ENCODE data around the gene SLC24A3. TPM values are rescaled to one million over a fixed set of nuclear protein-coding genes. Genes with fewer than 3 reads are reported as not detected.

The SLC24A3 gene
- total and polyA plus RNA-seq, 4 donors: 1.9 to 8.4 (median 5.8) TPM

DNA sequence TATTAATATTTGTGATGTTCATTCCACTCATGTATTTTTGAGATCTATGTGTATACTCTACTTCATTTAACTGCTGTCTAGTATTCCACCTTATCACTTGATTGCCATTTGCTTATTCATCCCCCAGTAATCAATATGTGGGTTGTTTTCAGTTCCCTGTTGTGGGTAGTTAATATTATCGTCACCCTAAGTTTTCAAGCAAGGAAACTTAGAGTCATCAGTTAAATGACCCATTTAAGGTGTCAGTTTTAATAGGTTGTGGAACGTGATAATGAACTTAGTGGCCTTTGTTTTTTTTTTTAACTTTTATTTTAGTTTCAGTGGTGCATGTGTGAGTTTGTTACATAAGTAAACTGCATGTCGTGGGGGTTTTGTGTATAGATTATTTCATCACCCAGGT, 90.3 kb downstream of the SLC24A3 start:
- TF ChIP-seq, protein P1, sequence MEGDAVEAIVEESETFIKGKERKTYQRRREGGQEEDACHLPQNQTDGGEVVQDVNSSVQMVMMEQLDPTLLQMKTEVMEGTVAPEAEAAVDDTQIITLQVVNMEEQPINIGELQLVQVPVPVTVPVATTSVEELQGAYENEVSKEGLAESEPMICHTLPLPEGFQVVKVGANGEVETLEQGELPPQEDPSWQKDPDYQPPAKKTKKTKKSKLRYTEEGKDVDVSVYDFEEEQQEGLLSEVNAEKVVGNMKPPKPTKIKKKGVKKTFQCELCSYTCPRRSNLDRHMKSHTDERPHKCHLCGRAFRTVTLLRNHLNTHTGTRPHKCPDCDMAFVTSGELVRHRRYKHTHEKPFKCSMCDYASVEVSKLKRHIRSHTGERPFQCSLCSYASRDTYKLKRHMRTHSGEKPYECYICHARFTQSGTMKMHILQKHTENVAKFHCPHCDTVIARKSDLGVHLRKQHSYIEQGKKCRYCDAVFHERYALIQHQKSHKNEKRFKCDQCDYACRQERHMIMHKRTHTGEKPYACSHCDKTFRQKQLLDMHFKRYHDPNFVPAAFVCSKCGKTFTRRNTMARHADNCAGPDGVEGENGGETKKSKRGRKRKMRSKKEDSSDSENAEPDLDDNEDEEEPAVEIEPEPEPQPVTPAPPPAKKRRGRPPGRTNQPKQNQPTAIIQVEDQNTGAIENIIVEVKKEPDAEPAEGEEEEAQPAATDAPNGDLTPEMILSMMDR (IDR thresholded peaks at IDR 0.05; ENCODE audit: control extremely low read depth, extremely low read depth): no peak
- H3K9me3 ChIP-seq (ENCODE audit: control insufficient read depth in 4 of 4, insufficient read depth in 3 of 4, low read length in 3 of 4): peaks cover 0 to 9% (median 0%) of the 10 kb centered on the region in 4 donors
- H3K27me3 ChIP-seq (ENCODE audit: control insufficient read depth in 3 of 3, insufficient read depth in 3 of 3, low read length in 2 of 3): no peaks in the 10 kb centered on the region
- H3K36me3 ChIP-seq (ENCODE audit: control insufficient read depth in 4 of 4, insufficient read depth in 4 of 4, low read length in 4 of 4): no peaks in the 10 kb centered on the region
- ATAC-seq (ENCODE audit: insufficient read depth, low FRiP score) (no peak), DNase-seq (no peak)
- no peak overlapping the region for H3K4me3 ChIP-seq
- no peak overlapping the region for H3K27ac ChIP-seq (ENCODE audit: low read depth in 1 of 2, low read length in 1 of 2)
- H3K9ac ChIP-seq (ENCODE audit: insufficient read depth in 1 of 2, low read length in 2 of 2): no peak overlapping the region
- H3K4me1 ChIP-seq (ENCODE audit: control insufficient read depth in 5 of 5, insufficient read depth in 5 of 5, low read length in 5 of 5): no peaks in the 10 kb centered on the region
- 84 to 87% methylated on average over 3 of the region's 3 CpGs for WGBS, 2 donors

DNA sequence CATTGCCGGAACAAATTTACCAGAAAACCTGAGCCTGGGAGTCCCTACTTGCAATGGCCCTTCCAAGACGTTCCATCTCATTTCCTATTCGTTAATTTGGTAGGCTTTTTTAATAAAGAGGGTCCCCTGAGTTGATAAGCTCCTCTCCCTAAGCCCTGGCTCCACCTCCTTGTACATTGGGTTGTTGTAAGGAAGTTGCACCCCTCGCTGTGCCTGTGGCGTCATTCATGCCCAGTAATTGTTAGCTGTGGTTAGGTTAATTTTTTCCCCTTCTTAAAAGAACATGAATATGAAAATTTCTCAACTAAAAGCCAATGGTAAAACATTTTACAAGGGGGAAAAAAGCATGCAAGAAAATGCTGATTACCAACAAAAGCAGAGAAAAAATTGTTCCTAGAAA, 91.9 kb downstream of the SLC24A3 start:
- no peak for DNase-seq
- Histone ChIP-seq H3K9me3 (ENCODE audit: control insufficient read depth in 4 of 4, insufficient read depth in 3 of 4, low read length in 3 of 4) (peaks cover 0 to 9% (median 0%) of the 10 kb centered on the region in 4 donors), H3K27ac (ENCODE audit: low read depth in 1 of 2, low read length in 1 of 2) (no peak overlapping the region), H3K4me3 (no peak overlapping the region), H3K4me1 (ENCODE audit: control insufficient read depth in 5 of 5, insufficient read depth in 5 of 5, low read length in 5 of 5) (no peaks in the 10 kb centered on the region), H3K36me3 (ENCODE audit: control insufficient read depth in 4 of 4, insufficient read depth in 4 of 4, low read length in 4 of 4) (no peaks in the 10 kb centered on the region), H3K27me3 (ENCODE audit: control insufficient read depth in 3 of 3, insufficient read depth in 3 of 3, low read length in 2 of 3) (no peaks in the 10 kb centered on the region), H3K9ac (ENCODE audit: insufficient read depth in 1 of 2, low read length in 2 of 2) (no peak overlapping the region)
- no peak for ATAC-seq (ENCODE audit: insufficient read depth, low FRiP score)
- TF ChIP-seq, protein P1 (IDR thresholded peaks at IDR 0.05; ENCODE audit: control extremely low read depth, extremely low read depth): no peak
- 40 to 66% methylated on average over 5 of the region's 5 CpGs for WGBS, 2 donors

DNA sequence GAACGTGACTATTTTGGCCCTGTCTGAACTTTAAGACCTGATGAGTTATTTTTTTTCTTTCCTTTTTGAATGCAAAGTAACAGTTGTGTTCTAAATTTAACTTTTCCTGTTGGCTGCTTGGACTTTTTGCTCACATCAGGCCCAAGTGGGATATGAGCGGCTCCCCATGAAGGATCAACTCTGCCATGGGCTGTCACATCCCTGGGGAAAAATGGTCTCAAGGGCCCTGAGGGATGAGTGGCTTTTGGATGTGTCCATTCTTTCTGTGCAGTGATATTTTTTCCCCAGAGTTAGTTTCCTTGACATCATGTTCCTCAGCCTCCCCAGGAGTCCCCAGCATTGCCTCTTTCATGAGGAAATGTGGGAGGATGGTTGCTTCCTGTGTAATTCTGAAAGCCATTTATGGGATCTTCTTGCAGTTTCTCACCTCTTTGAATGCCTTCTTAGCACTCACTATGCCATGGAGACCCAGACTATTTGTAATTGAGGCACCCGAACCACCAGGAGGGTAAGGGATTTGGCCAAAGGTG, 92.5 kb downstream of the SLC24A3 start:
- no peak overlapping the region for H3K4me3 ChIP-seq
- H3K4me1 ChIP-seq (ENCODE audit: control insufficient read depth in 5 of 5, insufficient read depth in 5 of 5, low read length in 5 of 5): no peaks in the 10 kb centered on the region
- TF ChIP-seq, protein P1 (IDR thresholded peaks at IDR 0.05; ENCODE audit: control extremely low read depth, extremely low read depth): no peak
- H3K9me3 ChIP-seq (ENCODE audit: control insufficient read depth in 4 of 4, insufficient read depth in 3 of 4, low read length in 3 of 4): peaks cover 0 to 9% (median 0%) of the 10 kb centered on the region in 4 donors
- H3K9ac ChIP-seq (ENCODE audit: insufficient read depth in 1 of 2, low read length in 2 of 2): no peak overlapping the region
- ATAC-seq (ENCODE audit: insufficient read depth, low FRiP score): no peak
- no peak overlapping the region for H3K27ac ChIP-seq (ENCODE audit: low read depth in 1 of 2, low read length in 1 of 2)
- 74% methylated on average over 3 of the region's 3 CpGs for WGBS, 2 donors
- H3K36me3 ChIP-seq (ENCODE audit: control insufficient read depth in 4 of 4, insufficient read depth in 4 of 4, low read length in 4 of 4): no peaks in the 10 kb centered on the region
- no peak for DNase-seq
- no peaks in the 10 kb centered on the region for H3K27me3 ChIP-seq (ENCODE audit: control insufficient read depth in 3 of 3, insufficient read depth in 3 of 3, low read length in 2 of 3)

DNA sequence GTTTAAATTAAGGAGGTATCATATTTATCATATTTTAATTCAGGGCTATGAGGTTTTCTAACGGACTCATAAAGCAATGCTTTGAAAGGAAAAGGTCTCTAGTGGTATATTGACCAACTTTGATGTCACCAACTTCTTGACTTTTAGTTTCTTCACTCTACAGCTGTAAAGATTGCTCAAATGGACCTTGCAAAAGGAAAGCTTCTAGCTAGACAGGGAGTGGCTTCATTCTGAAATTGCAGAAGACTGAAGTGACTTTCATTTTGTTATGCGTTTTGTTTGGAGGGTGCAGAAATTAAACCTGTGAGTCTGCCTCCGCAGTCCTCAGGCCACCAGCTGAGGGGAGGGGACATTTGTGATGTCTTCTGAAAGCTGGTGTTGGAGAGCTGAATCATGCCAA, 95.7 kb downstream of the SLC24A3 start:
- TF ChIP-seq, protein P1 (IDR thresholded peaks at IDR 0.05; ENCODE audit: control extremely low read depth, extremely low read depth): no peak
- Histone ChIP-seq H3K9me3 (ENCODE audit: control insufficient read depth in 4 of 4, insufficient read depth in 3 of 4, low read length in 3 of 4) (peaks cover 0 to 2% (median 0%) of the 10 kb centered on the region in 4 donors), H3K36me3 (ENCODE audit: control insufficient read depth in 4 of 4, insufficient read depth in 4 of 4, low read length in 4 of 4) (no peaks in the 10 kb centered on the region), H3K9ac (ENCODE audit: insufficient read depth in 1 of 2, low read length in 2 of 2) (no peak overlapping the region), H3K27ac (ENCODE audit: low read depth in 1 of 2, low read length in 1 of 2) (no peak overlapping the region), H3K4me3 (no peak overlapping the region), H3K27me3 (ENCODE audit: control insufficient read depth in 3 of 3, insufficient read depth in 3 of 3, low read length in 2 of 3) (no peaks in the 10 kb centered on the region), H3K4me1 (ENCODE audit: control insufficient read depth in 5 of 5, insufficient read depth in 5 of 5, low read length in 5 of 5) (peaks cover 0 to 1% (median 0%) of the 10 kb centered on the region in 5 donors)
- no peak for DNase-seq
- WGBS, 2 donors: 33 to 77% methylated on average over 3 of the region's 3 CpGs
- ATAC-seq (ENCODE audit: insufficient read depth, low FRiP score): no peak

All from lung (tissue), 12 donors.